Measurements from ENCODE around the gene SIRT4. TPM values are rescaled to one million over a fixed set of nuclear protein-coding genes. Genes with fewer than 3 reads are reported as not detected.

The SIRT4 gene
- total RNA-seq, 1 experiment from 2014 or later = 2.8 TPM

- TF ChIP-seq ZBTB43 (CRISPR knock-in tag; IDR thresholded peaks at IDR 0.05) (no peak), ZNF416 (CRISPR knock-in tag; IDR thresholded peaks at IDR 0.05) (no peak), ATF2 (CRISPR knock-in tag; IDR thresholded peaks at IDR 0.05; ENCODE audit: borderline replicate concordance, low read depth) (no peak), NFYB (CRISPR knock-in tag; conservative IDR thresholded peaks at IDR 0.05; ENCODE audit: low read depth) (peak; percentile 70), ZNF138 (CRISPR knock-in tag; conservative IDR thresholded peaks at IDR 0.05) (no peak), MYBL2 (CRISPR knock-in tag; IDR thresholded peaks at IDR 0.05) (peak; percentile 39; the same call in 1 of the 2 replicates), SOX15 (CRISPR knock-in tag; IDR thresholded peaks at IDR 0.05) (no peak), FOXP4 (CRISPR knock-in tag; IDR thresholded peaks at IDR 0.05) (no peak), ELF4 (CRISPR knock-in tag; IDR thresholded peaks at IDR 0.05; ENCODE audit: low read depth) (no peak), ZNF671 (CRISPR knock-in tag; IDR thresholded peaks at IDR 0.05) (no peak), ZNF232 (CRISPR knock-in tag; IDR thresholded peaks at IDR 0.05) (no peak; the same call in 1 of the 2 replicates), HMGA2 (CRISPR knock-in tag; IDR thresholded peaks at IDR 0.05) (no peak), GRHL2 (CRISPR knock-in tag; IDR thresholded peaks at IDR 0.05; ENCODE audit: insufficient replicate concordance, severe bottlenecking) (no peak), OVOL2 (CRISPR knock-in tag; IDR thresholded peaks at IDR 0.05; ENCODE audit: borderline replicate concordance) (no peak), NFATC4 (CRISPR knock-in tag; IDR thresholded peaks at IDR 0.05) (no peak), FOXK1 (CRISPR knock-in tag; IDR thresholded peaks at IDR 0.05) (peak; percentile 100), GABPB1 (CRISPR knock-in tag; IDR thresholded peaks at IDR 0.05) (no peak; the same call in none of the 2 replicates), E2F1 (CRISPR knock-in tag; IDR thresholded peaks at IDR 0.05) (no peak), ZNF317 (CRISPR knock-in tag; IDR thresholded peaks at IDR 0.05; ENCODE audit: borderline replicate concordance, low read depth) (no peak), TCF7 (CRISPR knock-in tag; IDR thresholded peaks at IDR 0.05; ENCODE audit: low read depth) (no peak), FOXJ3 (CRISPR knock-in tag; IDR thresholded peaks at IDR 0.05; ENCODE audit: borderline replicate concordance) (no peak), JUN (CRISPR knock-in tag; IDR thresholded peaks at IDR 0.05) (no peak)
- TF ChIP-seq, protein P1, sequence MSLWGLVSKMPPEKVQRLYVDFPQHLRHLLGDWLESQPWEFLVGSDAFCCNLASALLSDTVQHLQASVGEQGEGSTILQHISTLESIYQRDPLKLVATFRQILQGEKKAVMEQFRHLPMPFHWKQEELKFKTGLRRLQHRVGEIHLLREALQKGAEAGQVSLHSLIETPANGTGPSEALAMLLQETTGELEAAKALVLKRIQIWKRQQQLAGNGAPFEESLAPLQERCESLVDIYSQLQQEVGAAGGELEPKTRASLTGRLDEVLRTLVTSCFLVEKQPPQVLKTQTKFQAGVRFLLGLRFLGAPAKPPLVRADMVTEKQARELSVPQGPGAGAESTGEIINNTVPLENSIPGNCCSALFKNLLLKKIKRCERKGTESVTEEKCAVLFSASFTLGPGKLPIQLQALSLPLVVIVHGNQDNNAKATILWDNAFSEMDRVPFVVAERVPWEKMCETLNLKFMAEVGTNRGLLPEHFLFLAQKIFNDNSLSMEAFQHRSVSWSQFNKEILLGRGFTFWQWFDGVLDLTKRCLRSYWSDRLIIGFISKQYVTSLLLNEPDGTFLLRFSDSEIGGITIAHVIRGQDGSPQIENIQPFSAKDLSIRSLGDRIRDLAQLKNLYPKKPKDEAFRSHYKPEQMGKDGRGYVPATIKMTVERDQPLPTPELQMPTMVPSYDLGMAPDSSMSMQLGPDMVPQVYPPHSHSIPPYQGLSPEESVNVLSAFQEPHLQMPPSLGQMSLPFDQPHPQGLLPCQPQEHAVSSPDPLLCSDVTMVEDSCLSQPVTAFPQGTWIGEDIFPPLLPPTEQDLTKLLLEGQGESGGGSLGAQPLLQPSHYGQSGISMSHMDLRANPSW (CRISPR knock-in tag; conservative IDR thresholded peaks at IDR 0.05; ENCODE audit: low read depth) = no peak
- TF ChIP-seq, protein P2, sequence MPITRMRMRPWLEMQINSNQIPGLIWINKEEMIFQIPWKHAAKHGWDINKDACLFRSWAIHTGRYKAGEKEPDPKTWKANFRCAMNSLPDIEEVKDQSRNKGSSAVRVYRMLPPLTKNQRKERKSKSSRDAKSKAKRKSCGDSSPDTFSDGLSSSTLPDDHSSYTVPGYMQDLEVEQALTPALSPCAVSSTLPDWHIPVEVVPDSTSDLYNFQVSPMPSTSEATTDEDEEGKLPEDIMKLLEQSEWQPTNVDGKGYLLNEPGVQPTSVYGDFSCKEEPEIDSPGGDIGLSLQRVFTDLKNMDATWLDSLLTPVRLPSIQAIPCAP (CRISPR knock-in tag; IDR thresholded peaks at IDR 0.05) = no peak
- TF ChIP-seq, protein P3, sequence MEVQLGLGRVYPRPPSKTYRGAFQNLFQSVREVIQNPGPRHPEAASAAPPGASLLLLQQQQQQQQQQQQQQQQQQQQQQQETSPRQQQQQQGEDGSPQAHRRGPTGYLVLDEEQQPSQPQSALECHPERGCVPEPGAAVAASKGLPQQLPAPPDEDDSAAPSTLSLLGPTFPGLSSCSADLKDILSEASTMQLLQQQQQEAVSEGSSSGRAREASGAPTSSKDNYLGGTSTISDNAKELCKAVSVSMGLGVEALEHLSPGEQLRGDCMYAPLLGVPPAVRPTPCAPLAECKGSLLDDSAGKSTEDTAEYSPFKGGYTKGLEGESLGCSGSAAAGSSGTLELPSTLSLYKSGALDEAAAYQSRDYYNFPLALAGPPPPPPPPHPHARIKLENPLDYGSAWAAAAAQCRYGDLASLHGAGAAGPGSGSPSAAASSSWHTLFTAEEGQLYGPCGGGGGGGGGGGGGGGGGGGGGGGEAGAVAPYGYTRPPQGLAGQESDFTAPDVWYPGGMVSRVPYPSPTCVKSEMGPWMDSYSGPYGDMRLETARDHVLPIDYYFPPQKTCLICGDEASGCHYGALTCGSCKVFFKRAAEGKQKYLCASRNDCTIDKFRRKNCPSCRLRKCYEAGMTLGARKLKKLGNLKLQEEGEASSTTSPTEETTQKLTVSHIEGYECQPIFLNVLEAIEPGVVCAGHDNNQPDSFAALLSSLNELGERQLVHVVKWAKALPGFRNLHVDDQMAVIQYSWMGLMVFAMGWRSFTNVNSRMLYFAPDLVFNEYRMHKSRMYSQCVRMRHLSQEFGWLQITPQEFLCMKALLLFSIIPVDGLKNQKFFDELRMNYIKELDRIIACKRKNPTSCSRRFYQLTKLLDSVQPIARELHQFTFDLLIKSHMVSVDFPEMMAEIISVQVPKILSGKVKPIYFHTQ (CRISPR knock-in tag; IDR thresholded peaks at IDR 0.05) = no peak
Measured at GRCh38 chr12:120317224-120318105, 15.3 kb downstream of the SIRT4 start (continued).
